HCT116 (cell line): ENCODE measurements around the gene CDH16. TPM values are rescaled to one million over a fixed set of nuclear protein-coding genes. Genes with fewer than 3 reads are reported as not detected.

ENCODE experiments used
- ATAC-seq: fragments of 200-7000 bp; cut with Tn5 transposase; 2 replicates; pipeline ENCODE4 v1.9.1; 2020; ENCODE audit warnings: mild to moderate bottlenecking, moderate library complexity
- BruUV-seq: library from RNA; stranded (reverse); fragments of 400-500 nt; replicated peaks from 2 replicates; lab custom pipeline; 2021; lab: Mats Ljungman, UMichigan
- CTCF ChIA-PET: fragments of 300-600 bp; sonication (Branson Sonifier 250); formaldehyde crosslinking; loops from one replicate; lab custom pipeline; 2021; ENCODE audit warnings: antibody characterized with exemption; lab: Charles Lee
- POLR2A ChIA-PET: fragments of 300-600, 350-600 bp; sonication (Branson Sonifier 250); formaldehyde crosslinking; loops from one replicate; lab custom pipeline; 2021; ENCODE audit warnings: antibody characterized with exemption; lab: Charles Lee
- RAD21 ChIA-PET, 2 experiments: fragments of 300-600 bp; sonication (Branson Sonifier 250); formaldehyde crosslinking; loops; one replicate each; lab custom pipeline; 2023; ENCODE audit warnings: low total read pairs in 2 of 2; ENCODE audit not compliant: uncharacterized antibody in 2 of 2, unreplicated experiment in 2 of 2, low non-redundant PET in 1 of 2; lab: Charles Lee
- DNase-seq: peaks from one replicate; pipeline ENCODE4 v3.0.0-alpha.2; 2010; ENCODE audit warnings: low read depth, low spot score
- H2AFZ ChIP-seq: fragments of 200-600 bp; shearing (Covaris generic), sonication (generic); 2 replicates; pipeline ENCODE4 v1.6.1; 2017; ENCODE audit warnings: low read depth, mixed run types, mixed read lengths, antibody characterized with exemption, low read length; ENCODE audit not compliant: poor library complexity, severe bottlenecking
- H3K27ac ChIP-seq: 2 replicates; pipeline ENCODE4 v1.5.1; 2012; ENCODE audit warnings: low read depth, low read length
- H3K27me3 ChIP-seq: fragments of 200-600 bp; sonication (generic); 2 replicates; pipeline ENCODE4 v1.6.1; 2016; ENCODE audit warnings: mixed run types, low read length, mixed read lengths; ENCODE audit not compliant: insufficient read depth
- H3K36me3 ChIP-seq, 2 experiments: fragments of 200-500 bp in 1 of 2; fragments of 200-600 bp in 1 of 2; sonication (Bioruptor generic) in 1 of 2; sonication (generic) in 1 of 2; 2 replicates each; pipeline versions ENCODE4 v1.5.1 to v1.6.1; 2014 to 2016; ENCODE audit warnings: low read length in 2 of 2, inconsistent platforms in 1 of 2, mixed read lengths in 1 of 2, mixed run types in 1 of 2; ENCODE audit not compliant: insufficient read depth in 2 of 2, control insufficient read depth in 1 of 2
- H3K4me1 ChIP-seq, 2 experiments: fragments of 200-600 bp in 1 of 2; sonication (generic) in 1 of 2; 2 replicates each; pipeline versions ENCODE4 v1.5.1 to v1.6.1; 2012 to 2017; ENCODE audit warnings: low read length in 2 of 2, inconsistent platforms in 1 of 2, mild to moderate bottlenecking in 1 of 2, mixed read lengths in 1 of 2, mixed run types in 1 of 2, moderate library complexity in 1 of 2; ENCODE audit not compliant: insufficient read depth in 2 of 2, control insufficient read depth in 1 of 2
- H3K4me2 ChIP-seq: fragments of 200-600 bp; sonication (generic); 2 replicates; pipeline ENCODE4 v1.6.1; 2017; ENCODE audit warnings: mixed run types, low read length, mixed read lengths
- H3K4me3 ChIP-seq, 2 experiments: fragments of 200-600 bp in 1 of 2; sonication (generic) in 1 of 2; replicated peaks in 1 of 2; 2 replicates each; pipeline ENCODE4 v1.5.1; 2011 to 2016; ENCODE audit warnings: low read length in 2 of 2, control low read depth in 1 of 2, low read depth in 1 of 2, mild to moderate bottlenecking in 1 of 2, mixed read lengths in 1 of 2, mixed run types in 1 of 2
- H3K79me2 ChIP-seq: fragments of 200-600 bp; sonication (generic); 2 replicates; pipeline ENCODE4 v1.6.1; 2017; ENCODE audit warnings: mild to moderate bottlenecking, mixed run types, low read length, moderate library complexity, mixed read lengths; ENCODE audit not compliant: insufficient read depth
- H3K9ac ChIP-seq: fragments of 200-600 bp; sonication (generic); 2 replicates; pipeline ENCODE4 v1.6.1; 2016; ENCODE audit warnings: low read length, mixed read lengths
- H3K9me2 ChIP-seq: fragments of 200-600 bp; sonication (generic), shearing (Covaris generic); 2 replicates; pipeline ENCODE4 v1.6.1; 2017; ENCODE audit warnings: mixed run types, mild to moderate bottlenecking, moderate library complexity; ENCODE audit not compliant: insufficient read depth
- H3K9me3 ChIP-seq, 2 experiments: fragments of 200-500 bp in 1 of 2; fragments of 200-600 bp in 1 of 2; sonication (Bioruptor generic) in 1 of 2; sonication (generic) in 1 of 2; 2 replicates each; pipeline ENCODE4 v1.6.1; 2014 to 2017; ENCODE audit warnings: low read length in 2 of 2, mixed read lengths in 2 of 2, inconsistent platforms in 1 of 2, low read depth in 1 of 2, mild to moderate bottlenecking in 1 of 2, mixed run types in 1 of 2, moderate library complexity in 1 of 2; ENCODE audit not compliant: control insufficient read depth in 1 of 2, insufficient read depth in 1 of 2
- H4K20me1 ChIP-seq: fragments of 200-600 bp; sonication (generic), shearing (Covaris generic); 2 replicates; pipeline ENCODE4 v1.6.1; 2017; ENCODE audit warnings: mixed run types, mild to moderate bottlenecking, moderate library complexity; ENCODE audit not compliant: insufficient read depth
- CEBPB ChIP-seq: IDR thresholded peaks from 2 replicates; pipeline ENCODE4 v1.6.1; 2012; ENCODE audit warnings: low read depth
- CTCF ChIP-seq, 3 experiments: fragments of 200-600 bp in 1 of 3; sonication (generic) in 1 of 3; IDR thresholded peaks in 2 of 3; conservative IDR thresholded peaks in 1 of 3; 2 replicates each; pipeline ENCODE4 v1.5.1; 2012 to 2017; ENCODE audit warnings: low read depth in 2 of 3, low read length in 2 of 3, antibody characterized with exemption in 1 of 3, borderline replicate concordance in 1 of 3, control low read depth in 1 of 3, mild to moderate bottlenecking in 1 of 3, mixed read lengths in 1 of 3, mixed run types in 1 of 3, moderate library complexity in 1 of 3; ENCODE audit not compliant: insufficient read depth in 1 of 3
- EGR1 ChIP-seq: IDR thresholded peaks from 2 replicates; pipeline ENCODE4 v1.6.1; 2012; ENCODE audit warnings: low read depth
- ELF1 ChIP-seq: IDR thresholded peaks from 2 replicates; pipeline ENCODE4 v1.6.1; 2012; ENCODE audit warnings: low read depth, borderline replicate concordance
- EZH2 ChIP-seq: fragments of 200-600 bp; sonication (generic); IDR thresholded peaks from 2 replicates; pipeline ENCODE4 v1.6.1; 2017; ENCODE audit warnings: antibody characterized with exemption, mixed run types
- EZH2phosphoT487 ChIP-seq: fragments of 200-600 bp; IDR thresholded peaks from 2 replicates; pipeline ENCODE4 v1.6.1; 2018; ENCODE audit warnings: antibody characterized with exemption, borderline replicate concordance
- FOSL1 ChIP-seq: IDR thresholded peaks from 2 replicates; pipeline ENCODE4 v1.6.1; 2012; ENCODE audit warnings: low read depth
- JUND ChIP-seq: IDR thresholded peaks from 2 replicates; pipeline ENCODE4 v1.6.1; 2012
- MAX ChIP-seq: IDR thresholded peaks from 2 replicates; pipeline ENCODE4 v1.6.1; 2012
- POLR2A ChIP-seq: IDR thresholded peaks from 2 replicates; pipeline ENCODE4 v1.7.0; 2011; ENCODE audit warnings: borderline replicate concordance; ENCODE audit not compliant: insufficient read depth, insufficient read length; ENCODE audit errors: extremely low read depth
- POLR2AphosphoS5 ChIP-seq: IDR thresholded peaks from 2 replicates; pipeline ENCODE4 v1.6.1; 2011; ENCODE audit warnings: mild to moderate bottlenecking, low read depth, low read length, moderate library complexity
- RAD21 ChIP-seq: IDR thresholded peaks from 2 replicates; pipeline ENCODE4 v1.6.1; 2012; ENCODE audit warnings: low read depth, mild to moderate bottlenecking
- REST ChIP-seq: IDR thresholded peaks from 2 replicates; pipeline ENCODE4 v1.6.1; 2012; ENCODE audit warnings: low read depth
- SIN3A ChIP-seq: IDR thresholded peaks from 2 replicates; pipeline ENCODE4 v1.6.1; 2012; ENCODE audit warnings: low read depth
- SP1 ChIP-seq: IDR thresholded peaks from 2 replicates; pipeline ENCODE4 v1.6.1; 2012; ENCODE audit warnings: low read depth
- SRF ChIP-seq: IDR thresholded peaks from 2 replicates; pipeline ENCODE4 v1.6.1; 2012; ENCODE audit warnings: low read depth
- YY1 ChIP-seq: IDR thresholded peaks from 2 replicates; pipeline ENCODE4 v1.6.1; 2011; ENCODE audit warnings: low read length, low read depth, moderate library complexity, mild to moderate bottlenecking; ENCODE audit not compliant: insufficient replicate concordance; ENCODE audit errors: extremely low read depth
- ZFX ChIP-seq: fragments of 450-650 bp; IDR thresholded peaks from 2 replicates; pipeline ENCODE4 v1.6.1; 2017
- ZNF274 ChIP-seq: fragments of 200-500 bp; sonication (Bioruptor generic); IDR thresholded peaks from 2 replicates; pipeline ENCODE4 v1.6.1; 2014; ENCODE audit warnings: mild to moderate bottlenecking, low read depth, low read length, inconsistent platforms
- intact Hi-C: fragments of 100-400 bp; cut with micrococcal nuclease; formaldehyde crosslinking; loops from 2 replicates; pipeline ENCODE4 v1.10.0; 2022
- total RNA-seq: library from RNA; stranded (reverse); gene quantifications from one replicate; pipeline ENCODE4 v1.2.1, GENCODE V29; 2021; ENCODE audit not compliant: unreplicated experiment
- TF ChIP-seq, protein P1 (sequence below): IDR thresholded peaks from 2 replicates; pipeline ENCODE4 v1.6.1; 2011; ENCODE audit warnings: mild to moderate bottlenecking, low read length, moderate library complexity; ENCODE audit not compliant: insufficient replicate concordance; ENCODE audit errors: extremely low read depth

CDH16 gene
- total RNA-seq, 1 experiment from 2014 or later, result not detected

DNA sequence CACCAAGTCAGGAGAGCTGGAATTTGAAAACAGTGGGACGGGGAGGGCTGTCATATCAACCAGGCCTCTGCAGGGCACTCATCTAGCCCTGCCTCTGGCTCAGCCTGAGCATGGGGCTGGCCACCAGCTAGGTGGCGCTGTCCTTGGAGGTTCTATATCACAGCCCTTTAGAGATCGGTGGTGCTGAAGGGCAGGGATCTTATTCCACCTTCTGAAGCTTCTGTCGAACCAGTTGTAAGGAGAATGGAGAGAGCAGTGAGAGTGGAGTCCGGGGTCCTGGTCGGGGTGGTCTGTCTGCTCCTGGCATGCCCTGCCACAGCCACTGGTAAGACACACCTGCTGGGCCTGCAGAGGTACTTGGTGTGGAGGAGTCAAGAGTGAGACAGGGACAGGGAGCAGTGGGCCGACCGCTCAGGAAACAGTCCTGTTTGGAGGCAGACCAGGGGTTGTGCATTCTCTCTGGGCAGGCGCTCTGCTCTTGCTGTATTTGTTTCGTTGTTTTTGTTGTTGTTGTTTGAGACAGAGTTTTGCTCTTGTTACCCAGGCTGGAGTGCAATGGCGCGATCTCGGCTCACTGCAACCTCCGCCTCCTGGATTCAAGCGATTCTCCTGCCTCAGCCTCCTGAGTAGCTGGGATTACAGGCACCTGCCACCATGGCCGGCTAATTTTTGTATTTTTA lies 42.5 kb upstream of the CDH16 start, which contains the start of gene CES3:
CES3 (plus strand) TSS at position 202 of the 680 bp plus-strand sequence; CDS start at position 244, 42 bp downstream.
- RAD21 ChIA-PET, result no interaction called here
- H2AFZ ChIP-seq, result peak within 1 kb of the TSS; percentile 94
- peak; percentile 68 for TF ChIP-seq POLR2AphosphoS5
- TF ChIP-seq ZFX, result peak; percentile 57; the same call in 1 of the 2 replicates
- TF ChIP-seq SP1, result no peak
- no peak for TF ChIP-seq EGR1
- TF ChIP-seq YY1, result peak; percentile 53
- no peak for TF ChIP-seq ZNF274
- peak; percentile 83 to 98 (median 97) for TF ChIP-seq CTCF (IDR thresholded peaks at IDR 0.05 in 2 of 3, conservative IDR thresholded peaks at IDR 0.05 in 1 of 3; ENCODE audit: borderline replicate concordance in 1 of 3, insufficient read depth in 1 of 3, low read depth in 2 of 3, low read length in 2 of 3)
- no peak for TF ChIP-seq ELF1
- TF ChIP-seq FOSL1, result no peak
- no peak for TF ChIP-seq REST
- no peak for TF ChIP-seq RAD21
- TF ChIP-seq MAX, result no peak
- no peak for TF ChIP-seq EZH2phosphoT487
- no peak for TF ChIP-seq EZH2
- no peak for TF ChIP-seq JUND
- no peak for TF ChIP-seq CEBPB
- no peak for TF ChIP-seq SRF
- no peak for TF ChIP-seq SIN3A
- TF ChIP-seq, protein P1, sequence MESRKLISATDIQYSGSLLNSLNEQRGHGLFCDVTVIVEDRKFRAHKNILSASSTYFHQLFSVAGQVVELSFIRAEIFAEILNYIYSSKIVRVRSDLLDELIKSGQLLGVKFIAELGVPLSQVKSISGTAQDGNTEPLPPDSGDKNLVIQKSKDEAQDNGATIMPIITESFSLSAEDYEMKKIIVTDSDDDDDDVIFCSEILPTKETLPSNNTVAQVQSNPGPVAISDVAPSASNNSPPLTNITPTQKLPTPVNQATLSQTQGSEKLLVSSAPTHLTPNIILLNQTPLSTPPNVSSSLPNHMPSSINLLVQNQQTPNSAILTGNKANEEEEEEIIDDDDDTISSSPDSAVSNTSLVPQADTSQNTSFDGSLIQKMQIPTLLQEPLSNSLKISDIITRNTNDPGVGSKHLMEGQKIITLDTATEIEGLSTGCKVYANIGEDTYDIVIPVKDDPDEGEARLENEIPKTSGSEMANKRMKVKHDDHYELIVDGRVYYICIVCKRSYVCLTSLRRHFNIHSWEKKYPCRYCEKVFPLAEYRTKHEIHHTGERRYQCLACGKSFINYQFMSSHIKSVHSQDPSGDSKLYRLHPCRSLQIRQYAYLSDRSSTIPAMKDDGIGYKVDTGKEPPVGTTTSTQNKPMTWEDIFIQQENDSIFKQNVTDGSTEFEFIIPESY, result no peak
- peak; percentile 60 for TF ChIP-seq POLR2A

More for the DNA sequence above, 42.5 kb upstream of the CDH16 start, which contains the start of gene CES3:
- H3K9ac ChIP-seq, result peak within 1 kb of the TSS; percentile 53
- peak within 1 kb of the TSS; percentile 20 for H3K27ac ChIP-seq
- H3K9me2 ChIP-seq, result no peaks in the 10 kb centered on the region
- ATAC-seq (peak; percentile 100), DNase-seq (peak; percentile 75)
- H3K27me3 ChIP-seq, result no peaks in the 10 kb centered on the region
- BruUV-seq, result TSS peak; percentile 74
- peaks cover 6 to 17% of the 10 kb centered on the region in 2 experiments for H3K4me1 ChIP-seq
- H3K4me2 ChIP-seq, result peak within 1 kb of the TSS; percentile 94
- ChIA-PET CTCF (interaction anchor here (0.8 to 2.6 kb wide), 29 partner anchors 8 to 553 kb away, joined by 3 to 13 read pairs (median 4); partner anchors contain the start of genes ATP6V0D1, B3GNT9, FBXL8 and NOL3), POLR2A (interaction anchor here (0.7 kb wide), 1 partner anchor 234 kb away, joined by 3 read pairs; no protein-coding TSS in a partner anchor)
- H3K36me3 ChIP-seq, result no peaks in the 10 kb centered on the region
- H3K79me2 ChIP-seq, result no peaks in the 10 kb centered on the region
- peak within 1 kb of the TSS; percentile 56 to 65 for H3K4me3 ChIP-seq
- H3K9me3 ChIP-seq, result no peaks in the 10 kb centered on the region
- H4K20me1 ChIP-seq, result no peaks in the 10 kb centered on the region
- intact Hi-C loops, result no loop called here
